CD4-positive, alpha-beta T cell treated with Interleukin-2 at 100 ng/mL for 4 hours (primary cell): ENCODE data around the gene SP3.

Experiments used
- DNase-seq: peaks from one replicate; pipeline ENCODE4 v3.0.0-alpha.2; 2020; ENCODE audit warnings: low spot score

SP3 gene

GRCh38 chr2:173996766-173997165 lies 31.6 kb upstream of the SP3 start:
- no peak for DNase-seq

DNA sequence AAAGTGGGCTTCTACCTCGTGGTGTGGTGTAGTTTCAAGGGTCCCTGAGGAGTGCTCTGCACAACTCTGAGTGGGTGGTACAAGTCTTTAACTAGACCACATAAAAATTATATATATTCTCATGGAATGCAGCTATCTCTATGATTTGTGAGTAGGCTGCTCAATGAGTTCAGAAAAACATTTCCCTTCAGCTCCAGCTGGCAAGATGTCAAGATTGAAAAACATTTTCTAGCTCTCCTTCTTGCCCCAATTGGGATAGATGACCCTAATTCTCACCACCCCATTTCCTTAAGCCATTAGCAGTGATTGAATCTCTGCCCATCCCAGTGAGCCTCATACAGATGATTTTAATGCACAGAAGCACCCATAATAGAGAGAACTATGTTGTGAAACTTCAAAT lies 28.3 kb upstream of the SP3 start:
- no peak for DNase-seq

- DNase-seq, result no peak
These were observed 26.8 kb upstream of the SP3 start for GRCh38 chr2:173991856-173992588.

DNA sequence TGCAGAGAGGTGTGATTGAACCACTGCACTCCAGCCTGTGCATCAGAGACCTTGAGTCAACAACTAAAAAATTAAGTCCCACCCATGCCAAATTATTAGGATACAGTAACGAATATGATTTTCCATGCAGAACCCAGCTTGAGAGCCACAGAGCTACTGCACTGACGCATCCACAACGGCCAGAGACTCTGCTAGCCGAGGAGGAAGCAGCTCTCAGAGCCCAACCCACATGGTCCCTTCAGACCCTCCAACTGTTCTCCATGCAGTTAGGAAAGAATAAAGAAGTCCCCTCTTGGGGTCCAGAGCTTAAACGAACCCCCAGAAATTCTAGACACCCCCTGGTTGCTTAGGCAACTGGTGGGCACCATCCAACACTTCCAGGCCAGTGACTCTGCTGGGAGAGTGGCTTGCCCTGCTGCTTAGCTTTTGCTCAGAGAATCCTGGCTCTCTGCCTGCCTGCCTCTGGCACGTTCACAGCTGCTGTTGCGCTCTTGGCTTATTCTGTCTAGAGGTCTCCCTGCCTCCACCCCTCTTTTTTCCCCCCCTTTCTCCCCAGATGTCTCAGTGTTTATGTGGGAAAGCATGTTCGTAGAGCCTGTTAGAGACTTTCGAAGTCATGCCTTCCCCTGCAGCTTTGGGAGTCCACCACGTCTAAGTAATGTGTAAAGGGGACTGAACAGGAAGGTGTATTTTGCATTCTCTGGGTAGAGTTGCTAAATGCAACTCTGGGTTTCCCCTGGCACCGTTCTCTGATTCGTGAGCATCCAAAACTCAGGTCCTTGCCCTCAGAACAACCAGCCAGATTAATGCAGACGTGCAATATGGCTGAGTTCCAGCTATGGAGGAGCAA lies 26.0 kb upstream of the SP3 start:
- no peak for DNase-seq

DNA sequence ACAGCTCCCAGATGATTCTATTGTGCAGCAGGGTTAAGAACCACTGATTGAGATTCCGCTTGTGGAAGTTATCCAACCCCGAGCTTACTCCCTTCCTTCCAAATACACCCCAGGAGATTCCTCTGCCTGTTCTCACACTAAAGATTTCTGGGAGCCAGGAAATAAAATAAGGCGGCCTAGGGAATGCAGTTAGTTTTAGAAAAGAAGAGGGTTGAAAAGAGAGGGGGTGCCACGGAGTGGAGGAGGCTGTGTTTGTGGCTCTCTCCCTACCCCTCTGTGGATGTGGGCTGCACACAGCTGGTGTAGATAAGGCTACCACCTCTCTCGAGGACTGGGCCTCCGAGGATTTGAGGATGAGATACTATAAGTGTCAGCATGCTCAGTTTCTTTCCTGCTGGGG lies 25.1 kb upstream of the SP3 start:
- DNase-seq, result no peak

- no peak for DNase-seq
These were observed 24.7 kb upstream of the SP3 start for GRCh38 chr2:173989884-173990215.

- DNase-seq, result no peak
These were observed 24.1 kb upstream of the SP3 start for GRCh38 chr2:173989160-173989883.

GRCh38 chr2:173986805-173987204 lies 21.6 kb upstream of the SP3 start:
- no peak for DNase-seq

DNA sequence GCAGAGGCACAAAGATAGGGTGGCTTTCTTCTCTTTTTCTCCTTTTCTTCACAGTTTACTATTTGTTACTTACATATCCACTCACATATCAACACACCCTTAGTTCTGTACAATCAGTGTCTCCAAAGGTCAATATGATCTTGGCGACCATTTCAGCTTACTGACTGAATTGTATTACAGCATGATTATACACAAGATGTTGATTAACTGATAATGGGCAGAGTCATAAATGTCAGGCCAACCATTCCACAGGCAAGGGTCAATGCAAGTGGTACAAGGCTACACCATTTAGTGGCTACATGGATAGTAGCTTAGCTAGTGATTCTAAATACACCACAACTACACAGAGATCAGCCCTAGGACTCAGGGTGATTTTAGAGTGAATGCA lies 20.4 kb upstream of the SP3 start:
- no peak for DNase-seq

DNA sequence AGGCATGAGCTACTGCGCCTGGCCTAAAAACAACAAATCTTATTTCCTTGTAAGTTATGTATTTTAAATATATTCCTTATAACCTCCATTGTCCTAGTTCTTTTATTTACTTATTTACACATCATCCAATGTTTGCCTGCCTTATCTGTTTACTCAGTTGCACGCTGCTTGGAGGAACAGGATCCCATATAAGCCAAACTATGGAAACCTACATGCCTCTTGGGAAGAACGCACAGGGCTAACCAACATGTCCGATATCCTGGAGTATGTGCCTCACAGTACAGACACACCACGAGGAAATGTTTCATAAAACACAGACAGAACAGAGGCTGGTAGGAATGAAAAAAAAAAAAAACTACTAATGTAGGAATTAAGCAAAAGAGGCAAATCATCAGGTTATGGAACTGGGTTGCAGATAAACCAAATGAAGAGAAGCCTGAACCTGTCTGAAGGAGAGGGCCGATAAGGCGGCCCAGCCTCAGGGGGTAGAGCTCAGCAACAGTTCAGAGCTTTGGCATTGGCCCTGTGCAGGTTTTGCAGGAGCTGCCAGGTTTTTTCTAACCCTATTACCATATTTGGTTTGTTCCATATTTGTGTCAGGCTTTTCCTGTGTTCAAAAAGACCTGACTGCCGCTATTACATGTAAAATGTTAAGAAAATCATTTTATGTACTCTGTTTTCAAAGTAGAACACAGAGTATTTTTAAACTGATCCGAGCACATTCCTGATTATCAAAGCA lies 19.9 kb upstream of the SP3 start:
- no peak for DNase-seq

DNA sequence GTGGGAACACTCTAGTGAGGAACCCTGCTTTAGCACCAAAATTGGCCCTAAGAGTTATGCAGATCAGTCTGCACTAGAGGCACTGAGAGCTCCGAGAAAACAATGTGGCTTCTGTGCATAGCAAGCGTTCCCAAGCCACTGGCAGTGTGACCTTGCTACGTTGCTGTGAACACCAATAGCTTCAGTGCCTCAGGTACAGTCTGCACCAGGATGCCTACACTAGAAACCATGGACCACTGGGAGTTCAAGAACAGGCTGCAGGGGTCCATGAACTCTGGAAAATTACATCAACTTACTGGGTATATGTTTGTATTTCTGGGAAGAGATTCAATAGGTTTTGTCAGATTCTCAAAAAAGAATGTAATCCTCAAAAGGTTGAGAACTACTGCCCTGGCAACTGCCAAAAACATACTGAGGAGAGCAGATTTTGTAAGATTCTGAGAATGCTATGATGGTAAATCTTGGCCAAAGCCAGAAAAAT lies 18.3 kb upstream of the SP3 start:
- DNase-seq, result no peak

DNA sequence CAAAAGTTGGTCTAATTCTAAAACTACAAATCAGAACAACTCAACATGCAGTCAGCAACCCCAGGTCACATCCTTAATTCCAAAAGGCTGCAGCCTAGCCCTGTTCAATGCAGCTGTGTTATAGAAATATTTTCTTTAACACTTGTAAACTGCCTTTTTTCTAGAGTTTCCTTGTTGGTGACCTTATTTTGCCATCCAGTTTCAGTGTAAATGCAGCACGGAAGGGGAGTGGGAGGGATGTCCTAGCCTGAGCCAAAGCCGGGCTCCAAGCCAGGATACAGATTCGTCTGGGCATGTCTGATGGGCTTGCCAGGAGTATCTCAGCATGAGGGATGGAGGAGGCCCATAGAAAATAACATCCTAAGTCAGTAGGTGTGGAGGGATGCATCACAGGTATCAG lies 17.7 kb upstream of the SP3 start:
- DNase-seq, result no peak

DNA sequence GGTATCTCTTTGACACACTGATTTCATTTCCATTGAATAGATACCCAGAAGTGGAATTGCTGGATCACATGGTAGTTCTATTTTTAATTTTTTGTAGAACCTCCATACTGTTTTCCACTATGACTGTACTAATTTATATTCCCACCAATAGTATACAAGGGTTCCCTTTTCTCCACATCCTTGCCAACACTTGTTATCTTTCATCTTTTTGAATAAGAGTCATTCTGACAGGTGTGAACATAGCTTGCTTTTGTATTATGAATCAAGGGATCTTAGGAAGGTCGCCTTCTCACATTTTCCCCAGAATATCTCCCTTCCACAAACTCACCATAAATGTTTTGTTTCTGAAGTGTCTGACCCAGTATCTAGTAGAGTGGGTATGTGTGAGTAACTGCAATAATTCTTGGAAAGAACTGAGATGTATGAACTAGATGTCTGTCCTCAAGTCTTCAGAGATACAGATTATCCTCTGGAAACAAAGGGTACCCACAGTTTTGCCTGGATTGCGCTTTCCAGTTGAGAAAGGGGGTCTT lies 17.1 kb upstream of the SP3 start:
- no peak for DNase-seq

DNA sequence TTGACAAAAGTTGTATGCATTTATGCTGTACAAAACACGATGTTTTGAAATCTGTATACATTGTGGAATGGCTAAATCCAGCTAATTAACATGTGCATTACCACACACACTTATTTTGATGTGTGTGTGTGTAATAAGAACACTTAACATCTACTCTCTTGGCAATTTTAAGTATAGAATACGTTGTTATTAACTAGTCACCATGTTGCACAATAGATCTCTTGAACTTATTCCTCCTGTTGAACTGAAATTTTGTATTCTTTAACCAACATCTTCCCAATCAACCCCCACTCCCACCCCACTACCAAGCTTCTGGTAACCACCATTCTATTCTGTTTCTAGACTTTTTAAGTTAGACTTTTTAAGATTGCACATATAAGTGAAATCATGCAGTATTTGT lies 16.3 kb upstream of the SP3 start:
- no peak for DNase-seq

DNA sequence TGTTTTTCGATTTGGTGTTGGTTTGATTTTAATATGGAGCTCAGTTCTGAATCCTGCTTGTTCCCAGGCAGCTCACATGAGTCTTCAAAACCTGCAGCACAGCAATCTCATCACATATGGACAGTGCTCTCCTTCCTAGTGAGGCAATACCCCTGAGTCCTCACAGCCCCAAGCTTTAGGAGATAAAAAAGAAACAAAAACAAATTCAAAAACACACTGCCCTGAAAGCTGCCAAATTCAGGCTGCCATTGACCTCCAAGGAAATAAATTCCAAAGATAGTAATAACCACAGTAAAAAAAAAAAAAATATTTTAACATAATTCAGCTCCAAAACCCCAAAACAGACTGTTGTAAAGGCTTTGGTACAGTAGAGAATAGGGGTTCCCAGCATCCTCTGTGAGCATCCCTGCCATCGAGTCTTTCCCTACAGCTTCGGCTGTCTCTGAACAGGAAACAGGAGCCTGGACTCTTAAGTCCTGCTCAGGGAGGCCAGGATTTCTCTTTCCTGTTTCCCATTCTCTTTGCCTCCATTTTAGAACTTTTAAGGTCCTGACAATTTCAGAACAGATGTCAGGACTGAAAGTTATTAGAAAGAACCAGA lies 14.7 kb upstream of the SP3 start:
- no peak for DNase-seq

GRCh38 chr2:173978447-173978846 lies 13.3 kb upstream of the SP3 start:
- DNase-seq, result no peak

GRCh38 chr2:173972636-173973035 lies 7.5 kb upstream of the SP3 start:
- DNase-seq, result no peak

GRCh38 chr2:173972165-173972564 lies 7.0 kb upstream of the SP3 start:
- no peak for DNase-seq

GRCh38 chr2:173970516-173970924 lies 5.3 kb upstream of the SP3 start:
- no peak for DNase-seq

DNA sequence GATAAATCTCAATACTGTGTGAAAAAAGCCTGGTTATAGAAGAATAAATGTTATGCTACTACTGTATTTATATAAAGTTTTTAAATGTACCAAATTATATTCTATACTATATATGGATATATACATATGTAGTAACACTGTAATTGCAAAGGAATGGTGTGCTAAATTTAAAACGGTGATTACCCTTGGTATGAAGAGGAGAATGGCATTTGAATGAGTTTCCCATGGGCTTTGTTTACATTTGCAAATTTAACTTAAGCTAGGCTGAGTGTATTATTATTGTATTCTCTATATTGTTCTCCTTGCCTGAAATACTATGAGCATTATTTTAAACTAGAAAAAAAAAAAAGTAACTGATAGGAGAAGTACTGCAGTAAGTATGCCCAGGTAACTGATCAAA lies 4.7 kb upstream of the SP3 start:
- no peak for DNase-seq

GRCh38 chr2:173968551-173968950 lies 3.4 kb upstream of the SP3 start:
- DNase-seq, result no peak
